HUES6 (cell line): ENCODE measurements around the gene CUBN.
A peak's percentile ranks its signal among the peaks of the same experiment; 100 is the strongest.
"Not testable (repeated sequence)": the region's sequence is repeated elsewhere in the genome, so short reads cannot be mapped to it uniquely, and the experiment has no call there.

ENCODE experiments used
- H3K27ac ChIP-seq: 2 replicates; pipeline ENCODE4 v1.7.0; 2013; ENCODE audit warnings: low read depth, mild to moderate bottlenecking, low read length, inconsistent platforms
- H3K27me3 ChIP-seq: 2 replicates; pipeline ENCODE4 v1.6.1; 2013; ENCODE audit warnings: low read length; ENCODE audit not compliant: control insufficient read depth, insufficient read depth
- H3K36me3 ChIP-seq: 2 replicates; pipeline ENCODE4 v1.6.1; 2013; ENCODE audit warnings: low read length; ENCODE audit not compliant: control insufficient read depth, insufficient read depth
- H3K4me1 ChIP-seq: 2 replicates; pipeline ENCODE4 v1.6.1; 2013; ENCODE audit warnings: low read length; ENCODE audit not compliant: control insufficient read depth, insufficient read depth
- H3K4me3 ChIP-seq: 2 replicates; pipeline ENCODE4 v1.5.1; 2013; ENCODE audit warnings: low read depth, low read length
- H3K9ac ChIP-seq: one replicate; pipeline ENCODE4 v1.6.1; 2013; ENCODE audit warnings: mild to moderate bottlenecking, low read length
- H3K9me3 ChIP-seq: 2 replicates; pipeline ENCODE4 v1.6.1; 2013; ENCODE audit warnings: low read depth, low read length; ENCODE audit not compliant: control insufficient read depth, insufficient read depth

The CUBN gene

DNA sequence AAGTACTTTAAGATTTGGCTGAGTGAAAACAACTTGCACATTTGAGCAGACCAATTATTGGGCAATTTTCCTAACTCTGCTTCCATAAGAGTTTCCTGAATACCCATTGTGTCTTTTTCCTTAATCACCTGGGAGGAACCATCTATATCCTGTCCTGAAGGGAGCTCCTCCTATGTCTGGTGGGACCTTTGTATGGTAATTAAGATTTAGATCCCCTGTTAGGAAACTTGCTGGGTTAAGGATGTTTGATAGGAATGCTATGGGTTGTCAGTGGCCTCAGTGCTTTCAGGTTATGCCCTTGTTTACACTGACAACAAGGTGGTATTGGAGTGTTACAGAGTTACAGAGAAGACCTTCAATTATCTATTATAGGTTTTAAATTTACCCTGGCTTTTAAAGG, 116.9 kb downstream of the CUBN start:
- peaks cover 19% of the 10 kb centered on the region; the same call in 1 of the 2 replicates for H3K9me3 ChIP-seq
- not testable (repeated sequence) for H3K9ac ChIP-seq, H3K27ac ChIP-seq, H3K4me3 ChIP-seq, H3K4me1 ChIP-seq, H3K27me3 ChIP-seq, H3K36me3 ChIP-seq

DNA sequence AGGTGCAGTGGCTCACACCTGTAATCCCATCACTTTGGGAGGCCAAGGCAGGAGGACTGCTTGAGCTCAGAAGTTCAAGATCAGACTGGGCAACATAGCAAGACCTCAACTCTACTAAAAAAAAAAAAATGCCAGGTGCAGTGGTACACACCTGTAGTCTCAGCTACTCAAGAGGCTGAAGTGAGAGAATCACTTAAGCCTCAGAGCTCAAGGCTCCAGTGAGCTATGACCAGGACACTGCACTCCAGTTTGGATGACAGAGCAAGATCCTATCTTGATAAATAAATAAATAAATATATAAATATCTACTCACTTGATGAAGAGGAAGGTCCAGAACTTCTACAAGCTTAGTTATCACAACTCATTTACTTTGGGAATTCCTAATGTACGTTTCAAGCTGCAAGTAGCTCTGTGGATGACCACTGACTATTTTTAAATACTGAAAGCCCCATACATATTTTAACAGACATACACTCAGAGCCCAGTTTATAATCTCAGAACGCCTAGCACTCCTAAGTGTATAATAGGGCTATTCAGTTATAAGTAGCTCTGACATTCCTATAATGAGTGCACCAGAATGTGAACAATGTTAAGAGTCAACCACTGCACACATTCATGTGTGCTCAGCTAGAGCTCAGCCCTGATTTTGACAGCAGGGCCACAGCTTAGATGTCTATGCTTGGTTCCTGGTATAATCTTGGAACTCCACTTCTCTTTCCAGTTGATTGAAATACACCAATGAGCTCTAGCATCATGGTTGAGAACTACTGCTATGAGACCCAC, 119.1 kb downstream of the CUBN start:
- H3K4me3 ChIP-seq, result no peak overlapping the region
- no peaks in the 10 kb centered on the region for H3K4me1 ChIP-seq
- no peak overlapping the region for H3K27ac ChIP-seq
- no peak overlapping the region for H3K9ac ChIP-seq
- H3K36me3 ChIP-seq, result no peaks in the 10 kb centered on the region
- peaks cover 25% of the 10 kb centered on the region for H3K9me3 ChIP-seq
- H3K27me3 ChIP-seq, result no peaks in the 10 kb centered on the region

DNA sequence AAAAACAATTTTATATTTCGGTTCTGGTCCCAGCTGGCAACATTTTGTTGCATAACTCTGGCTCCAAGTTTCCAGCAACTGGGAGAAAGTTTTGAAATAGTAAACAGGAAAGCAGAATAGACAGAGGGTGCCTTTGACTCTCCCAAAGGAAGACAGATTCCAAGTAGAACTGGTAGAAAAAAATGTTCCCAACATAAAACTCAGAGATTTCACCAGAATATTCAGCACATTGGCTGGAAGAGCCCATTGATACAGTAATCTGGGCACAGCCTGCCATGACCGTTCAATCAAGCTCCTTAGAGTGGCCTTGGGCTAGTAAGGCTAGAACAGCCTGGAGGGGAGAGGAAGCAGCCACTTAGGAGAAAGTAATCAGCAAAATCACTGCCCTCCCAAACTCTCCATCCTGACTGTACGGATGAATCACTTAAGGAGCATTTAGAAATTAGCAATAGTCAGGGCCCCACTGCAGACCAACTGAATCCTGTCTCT, 120.4 kb downstream of the CUBN start:
- H3K9ac ChIP-seq, result no peak overlapping the region
- H3K27ac ChIP-seq, result no peak overlapping the region
- H3K4me3 ChIP-seq, result no peak overlapping the region
- H3K4me1 ChIP-seq, result no peaks in the 10 kb centered on the region
- peaks cover 25% of the 10 kb centered on the region for H3K9me3 ChIP-seq
- H3K27me3 ChIP-seq, result no peaks in the 10 kb centered on the region
- H3K36me3 ChIP-seq, result no peaks in the 10 kb centered on the region

DNA sequence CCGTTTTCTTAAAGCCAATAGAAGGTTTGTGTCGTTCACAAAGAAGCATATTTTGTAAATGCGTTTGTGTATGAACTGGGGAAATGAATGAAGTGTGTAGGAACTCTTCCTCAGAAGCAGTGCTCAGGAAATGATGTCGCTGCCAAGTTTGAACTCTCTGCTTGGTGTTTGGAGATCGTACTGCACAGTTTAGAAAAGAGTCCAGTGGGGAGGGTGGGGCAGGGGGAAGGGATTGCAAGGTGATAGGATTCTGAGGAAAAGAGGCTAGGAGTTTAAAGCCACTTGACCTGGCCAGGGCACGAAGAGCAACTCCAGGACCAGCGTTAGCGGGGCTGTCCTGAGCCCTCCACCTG, 122.2 kb downstream of the CUBN start:
- Histone ChIP-seq H3K36me3 (no peaks in the 10 kb centered on the region), H3K27me3 (no peaks in the 10 kb centered on the region), H3K9ac (no peak overlapping the region), H3K4me1 (no peaks in the 10 kb centered on the region; the same call in 1 of the 2 replicates), H3K4me3 (no peak overlapping the region), H3K9me3 (peaks cover 24% of the 10 kb centered on the region), H3K27ac (no peak overlapping the region)

DNA sequence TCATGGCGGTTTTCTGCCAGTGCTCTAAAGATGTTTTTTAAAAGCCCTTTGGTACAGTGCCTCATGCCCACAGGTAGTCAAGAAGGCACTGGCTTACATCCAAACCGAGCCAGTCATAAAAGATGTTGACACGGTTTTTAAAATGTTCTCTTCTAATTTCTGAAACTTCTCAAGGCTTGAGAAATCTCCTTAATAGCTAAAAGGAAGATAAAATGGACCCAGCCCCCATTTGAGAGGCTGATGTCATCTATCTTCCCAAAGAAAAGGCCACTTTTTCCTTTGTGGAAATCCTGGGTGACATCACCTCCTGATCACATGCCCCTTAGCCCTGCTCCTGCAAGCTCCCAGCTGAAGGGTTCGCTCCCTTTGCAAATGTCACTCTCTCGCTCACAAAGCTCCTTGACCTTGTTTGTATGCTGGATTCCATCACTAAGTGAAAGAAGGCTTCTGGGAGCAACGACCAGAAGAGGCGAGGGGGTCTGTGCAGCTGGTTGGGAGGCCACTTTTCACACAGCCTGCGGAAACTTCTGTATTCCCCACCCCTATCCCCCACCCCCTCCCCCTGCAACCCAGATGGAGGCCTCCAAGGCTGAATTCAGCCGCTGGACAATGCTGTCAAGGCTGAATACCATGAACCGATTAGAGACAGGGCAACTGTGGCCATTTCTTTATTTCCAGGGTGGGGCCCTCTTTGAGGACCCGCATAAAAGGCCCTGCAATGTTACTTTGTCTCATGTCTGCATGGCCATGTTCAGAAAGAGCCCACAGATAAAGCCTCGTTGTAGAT, 122.8 kb downstream of the CUBN start:
- no peaks in the 10 kb centered on the region; the same call in 1 of the 2 replicates for H3K4me1 ChIP-seq
- no peaks in the 10 kb centered on the region for H3K36me3 ChIP-seq
- H3K27me3 ChIP-seq, result no peaks in the 10 kb centered on the region
- no peak overlapping the region for H3K4me3 ChIP-seq
- no peak overlapping the region for H3K27ac ChIP-seq
- H3K9ac ChIP-seq, result no peak overlapping the region
- H3K9me3 ChIP-seq, result peaks cover 19% of the 10 kb centered on the region

DNA sequence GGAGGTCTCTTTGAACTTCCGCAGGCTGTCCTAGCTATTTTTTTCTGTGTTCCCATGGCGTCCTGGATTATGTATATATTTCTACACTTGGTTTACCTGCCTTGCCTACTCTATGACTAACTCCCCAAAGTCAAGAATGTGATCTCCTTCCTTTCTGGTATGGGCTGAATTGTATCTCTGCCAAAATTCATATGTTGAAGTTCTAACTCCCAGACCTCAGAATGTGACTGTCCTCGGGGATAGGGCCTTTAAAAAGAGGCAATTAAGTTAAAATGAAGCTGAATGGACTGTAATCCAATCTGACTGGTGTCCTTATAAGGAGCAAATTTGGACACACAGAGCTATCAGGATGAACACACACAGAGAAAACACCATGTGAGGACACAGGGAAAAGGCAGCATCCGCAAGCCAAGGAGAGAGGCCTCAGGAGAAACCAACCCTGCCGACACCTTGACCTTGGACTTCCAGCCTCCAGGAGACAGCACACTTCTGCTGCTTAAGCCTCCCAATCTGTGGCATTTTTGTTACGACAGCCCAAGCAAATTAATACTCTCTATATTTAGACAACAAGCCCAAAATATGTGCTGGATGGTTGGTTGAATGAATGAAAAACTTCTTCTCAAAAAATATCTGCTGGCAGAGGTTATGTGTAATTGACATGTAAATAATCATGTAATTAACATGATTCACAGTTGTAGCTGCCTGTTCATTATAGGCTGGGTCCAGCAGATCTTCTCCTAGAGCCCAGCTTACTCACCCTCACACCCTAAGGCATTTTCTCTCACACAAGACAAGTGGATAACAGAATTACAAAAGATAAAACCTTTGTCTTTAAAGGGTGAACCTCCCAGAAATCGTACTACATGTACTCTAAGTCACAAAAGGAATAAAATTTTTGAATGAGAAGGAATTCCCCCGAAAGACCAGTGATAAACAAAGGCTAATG, 123.7 kb downstream of the CUBN start:
- Histone ChIP-seq H3K4me3 (no peak overlapping the region), H3K9ac (no peak overlapping the region), H3K27ac (no peak overlapping the region), H3K36me3 (no peaks in the 10 kb centered on the region), H3K9me3 (peaks cover 13% of the 10 kb centered on the region), H3K27me3 (no peaks in the 10 kb centered on the region), H3K4me1 (no peaks in the 10 kb centered on the region; the same call in 1 of the 2 replicates)

DNA sequence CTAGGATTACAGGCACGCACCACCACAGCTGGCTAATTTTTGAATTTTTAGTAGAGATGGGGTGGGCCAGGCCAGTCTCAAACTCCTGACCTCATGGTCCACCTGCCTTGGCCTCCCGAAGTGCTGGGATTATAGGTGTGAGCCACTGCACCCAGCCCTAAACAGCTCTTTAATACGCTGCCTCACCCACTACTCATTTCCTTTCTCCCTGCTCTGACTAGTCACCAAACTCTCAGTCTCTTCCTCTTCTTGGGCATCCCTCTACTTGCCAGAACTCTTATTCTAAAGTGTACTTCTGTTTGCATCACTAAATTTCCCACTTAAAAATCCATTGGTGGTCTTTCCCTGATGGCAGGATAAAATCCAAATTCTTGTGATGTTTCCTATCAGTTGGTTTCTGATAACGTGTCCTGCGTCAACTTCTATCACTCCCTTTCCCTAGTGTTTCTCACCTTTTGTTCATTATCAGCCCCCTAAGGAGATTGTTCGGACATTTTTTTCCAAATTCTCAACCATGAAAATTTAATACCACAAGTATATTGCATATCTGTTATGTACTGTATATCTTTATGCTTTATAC, 124.7 kb downstream of the CUBN start:
- Histone ChIP-seq H3K36me3 (no peaks in the 10 kb centered on the region), H3K27ac (no peak overlapping the region), H3K9ac (no peak overlapping the region), H3K4me3 (no peak overlapping the region), H3K27me3 (no peaks in the 10 kb centered on the region), H3K4me1 (no peaks in the 10 kb centered on the region; the same call in 1 of the 2 replicates), H3K9me3 (peaks cover 10% of the 10 kb centered on the region)

DNA sequence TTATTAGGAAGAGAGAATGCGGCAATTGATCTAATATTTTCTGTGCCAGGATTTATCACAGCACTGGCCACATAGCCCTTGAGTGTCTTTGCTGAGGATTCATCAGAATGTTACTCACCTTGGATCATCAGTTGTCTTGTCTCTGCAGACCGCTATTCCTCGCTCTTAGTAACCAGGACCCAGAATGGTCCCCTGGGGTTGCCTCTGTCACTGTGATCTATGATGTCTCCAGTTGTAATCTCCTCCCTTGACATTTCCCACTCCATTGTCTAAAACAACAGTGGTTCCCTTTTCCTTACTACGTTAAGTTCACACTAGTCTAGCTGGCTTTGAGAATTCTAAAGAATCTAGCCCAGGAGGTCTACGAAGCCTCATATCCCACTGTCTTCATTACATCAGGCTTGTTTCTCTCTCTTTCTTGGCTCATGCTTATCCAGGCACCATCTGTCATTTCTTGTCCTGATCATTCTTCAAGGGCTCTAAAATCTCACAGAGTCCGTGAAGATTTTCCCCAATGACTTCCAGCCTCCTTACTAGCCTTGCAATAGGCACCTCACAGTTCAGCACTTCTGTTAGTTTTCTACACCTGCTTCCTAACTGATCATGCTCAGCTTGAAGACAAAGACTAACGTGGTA, 125.8 kb downstream of the CUBN start:
- peaks cover 10% of the 10 kb centered on the region for H3K9me3 ChIP-seq
- no peak overlapping the region for H3K4me3 ChIP-seq
- no peak overlapping the region for H3K27ac ChIP-seq
- no peak overlapping the region for H3K9ac ChIP-seq
- H3K4me1 ChIP-seq, result no peaks in the 10 kb centered on the region; the same call in 1 of the 2 replicates
- H3K36me3 ChIP-seq, result no peaks in the 10 kb centered on the region
- H3K27me3 ChIP-seq, result no peaks in the 10 kb centered on the region

DNA sequence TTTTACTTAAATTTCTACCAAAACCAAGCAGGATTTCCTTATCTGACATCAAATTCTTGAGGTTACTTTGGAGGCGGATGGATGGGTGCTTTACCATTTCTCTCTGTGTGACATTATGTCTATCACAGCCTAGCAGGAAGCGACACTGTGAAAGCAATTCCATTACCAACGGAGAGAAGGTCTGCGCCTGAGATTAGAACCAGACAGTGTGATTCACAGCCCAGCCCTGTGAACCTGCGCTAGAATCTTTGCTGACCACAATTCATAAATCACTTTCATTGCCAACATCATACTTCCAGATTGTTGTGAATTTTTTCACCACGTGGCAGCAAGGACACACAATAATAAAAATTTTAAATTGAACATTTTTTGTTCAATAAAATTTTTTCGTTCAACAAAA, 126.5 kb downstream of the CUBN start:
- no peak overlapping the region for H3K9ac ChIP-seq
- H3K9me3 ChIP-seq, result peaks cover 10% of the 10 kb centered on the region
- H3K27me3 ChIP-seq, result no peaks in the 10 kb centered on the region

More for the DNA sequence above, 126.5 kb downstream of the CUBN start:
- no peaks in the 10 kb centered on the region; the same call in 1 of the 2 replicates for H3K4me1 ChIP-seq
- H3K4me3 ChIP-seq, result no peak overlapping the region
- H3K36me3 ChIP-seq, result no peaks in the 10 kb centered on the region
- H3K27ac ChIP-seq, result peak overlapping the region; percentile 47; the same call in 1 of the 2 replicates
